Pons (tissue), 1 donor: ENCODE results near the gene CYP1A2.
A peak's percentile ranks its signal among the peaks of the same experiment; 100 is the strongest.
"Not testable (repeated sequence)": the region's sequence is repeated elsewhere in the genome, so short reads cannot be mapped to it uniquely, and the experiment has no call there.

ENCODE experiments used
- DNase-seq: peaks from one replicate; pipeline ENCODE4 v3.0.0-alpha.2; 2016; ENCODE audit warnings: low spot score

The CYP1A2 gene, protein sequence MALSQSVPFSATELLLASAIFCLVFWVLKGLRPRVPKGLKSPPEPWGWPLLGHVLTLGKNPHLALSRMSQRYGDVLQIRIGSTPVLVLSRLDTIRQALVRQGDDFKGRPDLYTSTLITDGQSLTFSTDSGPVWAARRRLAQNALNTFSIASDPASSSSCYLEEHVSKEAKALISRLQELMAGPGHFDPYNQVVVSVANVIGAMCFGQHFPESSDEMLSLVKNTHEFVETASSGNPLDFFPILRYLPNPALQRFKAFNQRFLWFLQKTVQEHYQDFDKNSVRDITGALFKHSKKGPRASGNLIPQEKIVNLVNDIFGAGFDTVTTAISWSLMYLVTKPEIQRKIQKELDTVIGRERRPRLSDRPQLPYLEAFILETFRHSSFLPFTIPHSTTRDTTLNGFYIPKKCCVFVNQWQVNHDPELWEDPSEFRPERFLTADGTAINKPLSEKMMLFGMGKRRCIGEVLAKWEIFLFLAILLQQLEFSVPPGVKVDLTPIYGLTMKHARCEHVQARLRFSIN

DNA sequence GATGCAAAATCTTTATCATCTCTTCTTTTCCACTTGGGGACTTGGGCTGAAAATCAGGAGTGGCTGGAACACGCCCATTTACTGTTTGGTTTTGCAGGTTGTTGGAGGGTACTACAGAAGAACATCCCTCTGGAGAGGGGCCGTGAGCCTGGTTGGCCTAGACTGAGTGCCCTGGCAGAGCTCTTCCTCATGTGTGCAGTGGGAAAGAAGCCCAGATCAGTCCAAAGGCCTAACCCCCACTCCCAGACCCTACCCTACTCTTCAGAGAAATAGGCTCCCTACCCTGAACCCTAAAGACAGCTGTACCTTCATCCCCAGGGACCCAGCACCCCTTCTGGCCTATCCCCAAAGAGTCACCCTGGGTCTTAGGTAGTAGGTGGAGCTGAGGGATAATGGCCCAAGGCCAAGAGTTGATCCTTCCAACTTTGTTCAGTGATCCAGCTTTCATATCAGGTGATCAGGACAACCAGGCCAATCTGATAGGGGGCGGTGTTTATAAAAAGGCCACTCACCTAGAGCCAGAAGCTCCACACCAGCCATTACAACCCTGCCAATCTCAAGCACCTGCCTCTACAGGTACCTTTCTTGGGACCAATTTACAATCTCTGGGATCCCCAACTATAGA is at the start of gene CYP1A2:
TSS of gene CYP1A2 (plus strand) at position 524 of the 625 bp plus-strand sequence. CDS start 894 bp downstream, outside the sequence.
- DNase-seq: no peak

DNA sequence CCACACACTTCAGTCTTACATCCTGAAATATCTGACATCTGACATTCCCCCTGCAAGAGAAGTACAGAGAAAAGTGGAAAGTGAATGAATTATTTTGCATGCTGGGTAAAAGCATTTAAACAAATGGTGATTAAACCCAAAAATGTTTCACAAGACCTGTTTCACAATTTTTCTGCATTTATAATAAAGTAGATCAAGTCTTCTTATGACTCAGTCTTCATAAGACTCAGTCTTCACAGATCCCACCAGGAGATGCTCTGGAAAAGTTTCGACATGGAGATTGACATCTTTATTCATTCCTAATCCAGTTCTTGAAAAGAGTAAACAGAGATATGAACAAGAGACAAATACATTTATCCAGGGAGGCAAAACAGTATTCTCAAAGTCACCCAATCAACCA is 39.6 kb upstream of the CYP1A2 start:
- no peak for DNase-seq

DNA sequence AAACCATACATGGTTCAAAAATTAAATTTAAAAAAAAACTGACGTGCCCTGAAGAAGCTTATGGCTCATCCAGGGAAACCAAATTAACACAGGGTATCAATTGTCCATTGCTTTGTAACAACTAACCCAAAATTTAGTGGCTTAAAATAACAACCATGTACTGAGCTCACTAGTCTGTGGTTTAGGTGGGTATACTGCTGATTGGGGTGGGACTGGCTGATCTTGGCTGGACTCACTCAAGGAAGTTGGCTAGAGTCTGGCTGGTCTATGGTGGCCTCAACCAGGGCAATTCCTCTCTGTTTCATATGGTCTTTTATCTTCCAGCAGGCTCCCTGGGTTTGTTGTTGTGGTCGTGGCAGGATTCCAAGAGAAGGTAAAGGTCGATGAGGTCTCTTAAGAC is 38.8 kb upstream of the CYP1A2 start:
- no peak for DNase-seq

DNA sequence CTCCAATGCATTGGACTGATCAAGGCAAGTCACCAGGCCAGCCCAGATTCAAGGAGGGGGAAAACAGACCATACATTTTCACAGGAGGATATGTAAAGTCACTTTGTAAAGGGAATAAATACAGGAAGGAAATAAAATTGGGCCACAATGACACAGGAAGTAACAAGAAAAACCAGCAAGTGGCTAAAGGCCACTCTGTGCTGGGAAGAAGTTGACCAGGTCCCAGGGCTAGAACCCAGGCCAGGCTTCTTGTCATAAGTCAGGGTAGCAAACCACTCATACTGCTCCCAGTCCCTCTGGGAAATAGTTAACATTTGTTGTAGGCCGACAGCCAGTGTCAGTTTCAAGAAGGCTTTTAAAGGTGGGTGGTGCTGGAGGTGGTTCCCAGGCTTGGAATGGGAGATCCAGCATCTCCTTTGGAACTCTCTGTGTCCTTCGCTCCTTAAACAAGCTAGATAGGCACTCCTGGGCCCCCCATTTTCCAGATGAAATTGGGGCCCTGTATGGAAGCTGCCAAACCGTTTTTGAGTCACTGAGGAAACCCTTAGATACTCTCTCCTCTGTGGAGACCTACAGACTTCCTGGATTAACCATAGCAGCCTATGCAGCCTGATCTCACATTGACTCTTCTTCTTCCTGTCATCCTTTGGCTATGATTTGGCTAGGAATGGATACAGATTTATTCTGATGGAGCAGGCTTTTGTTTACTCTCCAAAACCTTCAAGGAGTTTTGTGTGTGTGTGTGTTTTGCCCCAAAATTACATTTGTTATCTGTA is 38.1 kb upstream of the CYP1A2 start:
- no peak for DNase-seq

DNA sequence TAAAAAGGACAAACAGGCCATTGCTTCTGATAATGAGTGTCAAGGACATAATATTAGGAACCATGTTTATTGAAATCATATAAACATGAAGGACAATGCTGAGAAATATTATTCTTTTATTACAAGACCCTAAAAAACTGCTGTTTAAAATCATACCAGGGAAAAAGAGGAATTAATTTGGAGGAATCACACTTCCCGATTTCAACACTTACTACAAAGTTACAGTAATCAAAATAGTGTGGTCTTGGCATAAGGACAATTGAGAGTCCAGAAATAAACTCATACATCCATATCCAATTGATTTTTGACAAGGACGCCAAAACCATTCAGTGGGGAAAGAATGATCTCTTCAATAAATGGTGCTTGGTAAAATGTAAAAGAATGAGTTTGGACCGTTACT is 36.3 kb upstream of the CYP1A2 start:
- no peak for DNase-seq

DNA sequence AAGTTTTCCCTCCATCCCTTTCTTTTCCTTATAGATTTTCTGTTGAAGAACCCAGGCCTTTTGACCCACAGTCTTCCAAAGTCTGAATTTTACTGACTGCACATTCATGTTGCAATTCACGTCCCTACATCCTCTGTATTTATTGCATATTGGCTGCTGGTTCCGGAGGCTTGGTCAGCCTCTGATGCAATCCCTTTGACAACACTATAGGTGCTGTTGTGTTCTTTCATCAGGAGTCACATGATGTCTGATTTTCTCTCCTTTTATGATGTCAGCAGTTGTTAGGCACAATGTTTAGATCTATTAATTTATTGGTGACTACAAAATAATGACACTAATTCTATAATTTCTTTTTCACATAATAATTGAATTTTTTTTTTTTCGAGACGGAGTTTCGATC is 32.0 kb upstream of the CYP1A2 start:
- DNase-seq: no peak

DNA sequence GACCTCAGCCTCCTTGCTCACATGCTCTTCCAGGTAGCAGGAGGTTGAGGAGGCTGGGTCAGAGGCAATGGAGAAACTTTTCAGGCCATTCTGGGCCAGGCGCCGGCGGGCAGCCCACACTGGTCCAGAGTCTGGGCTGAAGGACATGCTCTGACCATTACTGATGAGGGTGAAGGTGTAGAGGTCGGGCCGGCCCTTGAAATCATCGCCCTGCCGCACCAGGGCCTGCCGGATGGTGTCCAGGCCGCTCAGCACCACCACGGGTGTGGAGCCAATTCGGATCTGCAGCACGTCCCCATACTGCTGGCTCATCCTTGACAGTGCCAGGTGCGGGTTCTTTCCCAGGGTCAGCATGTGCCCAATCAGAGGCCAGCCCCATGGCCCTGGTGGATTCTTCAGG is 26.1 kb upstream of the CYP1A2 start:
- no peak for DNase-seq

DNA sequence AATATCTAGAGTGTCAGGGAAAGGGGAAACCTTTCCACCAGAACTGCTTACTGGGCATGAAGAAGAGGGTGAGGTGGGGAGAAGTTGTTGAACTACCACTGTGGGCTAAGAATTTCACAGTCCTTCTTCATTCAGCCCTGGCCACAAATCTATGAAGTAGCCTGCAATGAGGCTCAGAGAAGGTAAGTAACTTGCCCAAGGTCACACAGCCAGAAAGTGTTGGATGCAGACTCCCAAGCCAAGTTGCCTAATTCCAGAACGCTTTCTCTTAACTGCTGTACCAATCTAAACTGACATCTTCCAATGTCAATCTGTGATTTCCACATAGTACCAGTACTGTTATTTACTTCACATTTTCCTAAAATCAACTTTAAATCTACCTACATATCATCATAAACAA is 25.5 kb upstream of the CYP1A2 start:
- no peak for DNase-seq

DNA sequence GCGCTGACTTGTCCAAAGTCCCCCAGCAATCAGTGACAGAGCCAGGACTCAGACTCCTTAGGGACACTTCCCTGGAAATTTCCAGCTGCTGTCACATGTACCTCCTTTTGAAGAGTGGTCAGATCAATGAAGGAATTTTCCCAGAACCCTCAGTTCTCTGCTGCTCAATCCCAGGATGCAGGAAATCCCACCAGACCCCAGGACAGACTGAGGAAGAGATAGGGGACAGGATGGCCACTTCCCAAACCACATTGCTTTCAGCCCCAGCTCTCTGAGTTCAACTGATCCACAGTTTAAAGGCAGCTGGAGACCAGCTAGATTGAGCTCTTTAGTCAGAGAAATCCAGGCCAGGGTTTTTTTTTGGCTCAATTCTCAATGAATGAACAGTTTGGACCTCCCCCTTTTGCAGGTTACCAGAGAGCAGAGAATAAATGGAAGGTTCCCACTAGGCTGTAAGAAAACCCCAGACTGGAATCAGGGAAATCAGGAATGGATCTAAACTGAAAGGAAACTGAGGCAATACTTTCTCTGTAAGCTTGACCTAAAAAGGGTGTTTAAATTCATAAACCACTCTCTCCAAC is 24.8 kb upstream of the CYP1A2 start:
- DNase-seq: peak; percentile 80

DNA sequence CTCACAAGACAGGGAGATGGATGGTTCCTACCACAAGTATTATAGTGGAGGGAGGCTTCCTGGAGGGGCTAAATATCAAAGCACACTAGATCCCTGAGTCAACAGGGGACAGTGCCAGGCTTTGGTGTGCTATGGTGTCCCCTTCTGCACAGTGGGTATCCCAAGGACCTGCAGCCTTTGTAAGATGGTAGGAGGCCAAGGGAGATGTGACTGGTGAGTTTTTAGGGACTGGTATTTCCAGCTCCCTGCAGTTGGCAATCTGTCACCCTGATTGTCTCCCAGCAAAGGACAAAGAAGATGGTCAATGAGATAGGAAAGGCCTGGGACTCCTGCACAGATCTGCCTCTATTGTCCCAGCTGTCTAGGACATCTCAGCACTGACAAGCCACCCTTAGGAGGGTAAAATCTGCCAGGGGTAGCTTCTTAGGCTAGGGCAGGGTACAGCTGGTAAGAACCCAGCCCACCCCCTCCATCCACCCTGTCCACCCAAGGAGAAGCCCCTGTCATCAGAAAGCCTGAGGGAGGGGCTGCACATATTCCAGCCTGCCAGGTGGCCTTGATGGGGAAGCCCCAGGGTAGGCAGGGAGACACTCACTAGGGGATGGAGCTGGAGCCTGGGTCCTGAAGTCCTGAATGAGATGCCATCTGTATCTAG is 23.9 kb upstream of the CYP1A2 start:
- DNase-seq: no peak

DNA sequence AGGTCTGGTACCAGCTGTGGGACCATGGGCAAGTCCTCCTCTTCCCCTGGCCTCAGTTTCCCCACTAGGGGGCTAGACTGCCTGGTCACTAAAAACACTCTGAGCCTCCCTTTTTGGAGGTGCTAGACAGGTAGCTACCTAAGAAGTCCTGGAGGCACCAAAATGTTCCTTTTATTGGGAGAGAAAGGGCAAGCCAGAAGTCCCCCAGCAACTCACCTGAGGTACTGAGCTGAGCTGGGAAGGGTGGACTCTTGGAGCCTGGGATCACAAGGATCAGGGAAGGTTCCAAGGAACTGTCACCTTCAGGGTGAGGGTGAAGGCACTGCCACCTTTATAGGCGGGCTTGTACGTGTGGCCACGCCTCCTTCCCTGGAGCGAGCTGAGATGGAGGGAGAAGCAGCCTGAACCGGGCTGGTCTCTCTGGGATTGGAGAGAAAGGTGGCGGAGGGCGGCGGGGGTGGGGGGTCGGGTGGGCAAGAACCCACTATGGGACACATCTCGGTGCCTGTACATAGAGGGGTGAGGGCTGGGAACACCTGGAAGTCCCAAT is 23.3 kb upstream of the CYP1A2 start, which contains the start of gene CYP1A1:
TSS of gene CYP1A1 (minus strand) at position 304 of the 550 bp plus-strand sequence. CDS start 2,431 bp downstream, outside the sequence.
- no peak for DNase-seq

DNA sequence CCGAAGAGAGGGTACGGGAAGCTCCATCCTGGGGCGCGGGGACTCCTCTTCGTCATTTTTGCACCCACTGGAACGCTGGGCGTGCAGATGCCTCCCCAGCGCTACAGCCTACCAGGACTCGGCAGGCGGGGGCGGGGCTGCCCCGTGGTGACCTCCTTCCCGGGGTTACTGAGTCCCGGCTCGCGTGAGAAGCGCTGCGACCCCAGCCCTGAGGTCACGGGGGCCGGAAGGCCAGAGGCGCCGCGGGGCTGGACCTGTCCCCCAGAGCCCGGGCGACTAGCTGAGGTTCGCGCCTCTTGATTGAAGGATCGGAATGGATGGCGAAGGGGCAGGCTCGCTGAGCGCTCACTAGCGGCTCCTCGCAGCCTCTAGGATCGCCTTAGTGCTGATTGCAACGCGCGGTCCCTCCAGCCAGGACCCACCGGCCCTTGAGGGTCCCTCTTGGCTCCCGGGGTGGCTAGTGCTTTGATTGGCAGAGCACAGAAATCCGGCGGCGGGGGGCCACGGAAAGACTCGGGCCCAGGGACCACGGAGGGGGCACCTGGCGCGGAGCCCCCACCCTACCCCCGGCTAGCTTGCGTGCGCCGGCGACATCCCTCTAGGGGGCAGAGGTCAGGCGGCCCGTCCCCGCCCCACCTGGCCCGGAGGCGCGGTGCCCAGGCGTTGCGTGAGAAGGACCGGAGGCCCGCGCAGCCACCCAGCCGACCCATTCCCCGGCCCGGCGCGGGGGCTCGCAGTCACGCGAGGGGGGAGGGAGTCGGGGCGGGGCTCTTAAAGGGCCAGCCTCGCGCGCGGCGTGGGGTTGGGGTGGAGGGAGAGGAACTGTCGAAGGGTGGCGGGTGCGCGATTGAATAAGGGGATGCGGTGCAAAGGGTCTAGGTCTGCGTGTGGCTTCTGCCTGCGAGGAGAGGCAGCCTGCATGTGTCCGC is 22.5 kb upstream of the CYP1A2 start:
- DNase-seq: no peak

DNA sequence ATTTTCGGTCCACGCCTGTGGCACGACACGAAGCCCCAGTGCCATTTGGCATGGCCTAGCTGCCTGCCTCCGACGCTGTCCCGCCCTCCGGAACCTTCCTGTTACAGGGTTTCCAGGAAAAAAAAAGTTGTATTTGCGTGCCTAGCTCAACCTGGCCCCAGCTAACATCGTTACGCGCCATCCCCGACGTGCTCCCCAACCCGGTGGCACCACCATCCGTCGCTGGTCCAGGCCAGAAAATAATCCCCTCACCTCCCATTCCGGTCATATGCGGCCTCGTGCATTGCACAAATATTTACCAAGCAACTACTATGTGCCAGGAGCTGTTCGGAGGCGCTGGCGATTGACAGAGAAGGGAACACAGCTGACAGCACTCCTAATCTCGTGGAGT is 21.9 kb upstream of the CYP1A2 start:
- DNase-seq: no peak

DNA sequence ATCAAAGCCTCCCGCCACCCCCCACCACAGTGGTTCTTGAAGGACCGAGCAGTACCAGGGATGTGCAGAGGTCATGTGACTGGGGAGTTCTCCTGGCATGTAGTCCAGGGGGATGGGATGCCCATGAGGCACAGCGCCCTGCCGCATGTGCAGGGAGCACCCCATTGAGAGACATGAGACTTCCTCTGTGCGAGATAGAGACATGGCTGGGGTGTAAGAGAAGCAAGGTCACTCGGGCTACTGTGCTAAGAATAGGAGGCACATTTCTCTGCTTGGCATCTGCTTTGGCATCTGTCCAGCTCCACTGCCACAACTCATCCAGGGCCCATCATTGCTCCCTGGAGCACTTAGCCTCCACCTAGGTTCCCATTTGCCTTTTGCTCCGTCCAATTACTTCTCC is 20.9 kb upstream of the CYP1A2 start:
- DNase-seq: no peak

DNA sequence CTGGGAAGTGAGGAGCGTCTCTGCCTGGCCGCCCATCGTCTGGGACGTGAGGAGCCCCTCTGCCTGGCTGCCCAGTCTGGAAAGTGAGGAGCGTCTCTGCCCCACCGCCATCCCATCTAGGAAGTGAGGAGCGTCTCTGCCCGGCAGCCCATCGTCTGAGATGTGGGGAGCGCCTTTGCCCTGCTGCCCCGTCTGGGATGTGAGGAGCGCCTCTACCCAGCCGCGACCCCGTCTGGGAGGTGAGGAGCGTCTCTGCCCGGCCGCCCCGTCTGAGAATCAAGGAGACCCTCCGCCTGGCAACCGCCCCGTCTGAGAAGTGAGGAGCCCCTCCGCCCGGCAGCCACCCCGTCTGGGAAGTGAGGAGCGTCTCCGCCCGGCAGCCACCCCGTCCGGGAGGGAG is 19.9 kb upstream of the CYP1A2 start:
- not testable (repeated sequence) for DNase-seq

DNA sequence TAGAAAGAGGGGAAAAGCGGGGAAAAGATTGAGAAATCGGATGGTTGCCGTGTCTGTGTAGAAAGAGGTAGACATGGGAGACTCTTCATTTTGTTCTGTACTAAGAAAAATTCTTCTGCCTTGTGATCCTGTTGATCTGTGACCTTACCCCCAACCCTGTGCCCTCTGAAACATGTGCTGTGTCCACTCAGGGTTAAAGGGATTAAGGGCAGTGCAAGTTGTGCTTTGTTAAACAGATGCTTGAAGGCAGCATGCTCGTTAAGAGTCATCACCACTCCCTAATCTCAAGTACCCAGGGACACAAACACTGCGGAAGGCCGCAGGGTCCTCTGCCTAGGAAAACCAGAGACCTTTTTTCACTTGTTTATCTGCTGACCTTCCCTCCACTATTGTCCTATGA is 19.3 kb upstream of the CYP1A2 start:
- DNase-seq: not testable (repeated sequence)

DNA sequence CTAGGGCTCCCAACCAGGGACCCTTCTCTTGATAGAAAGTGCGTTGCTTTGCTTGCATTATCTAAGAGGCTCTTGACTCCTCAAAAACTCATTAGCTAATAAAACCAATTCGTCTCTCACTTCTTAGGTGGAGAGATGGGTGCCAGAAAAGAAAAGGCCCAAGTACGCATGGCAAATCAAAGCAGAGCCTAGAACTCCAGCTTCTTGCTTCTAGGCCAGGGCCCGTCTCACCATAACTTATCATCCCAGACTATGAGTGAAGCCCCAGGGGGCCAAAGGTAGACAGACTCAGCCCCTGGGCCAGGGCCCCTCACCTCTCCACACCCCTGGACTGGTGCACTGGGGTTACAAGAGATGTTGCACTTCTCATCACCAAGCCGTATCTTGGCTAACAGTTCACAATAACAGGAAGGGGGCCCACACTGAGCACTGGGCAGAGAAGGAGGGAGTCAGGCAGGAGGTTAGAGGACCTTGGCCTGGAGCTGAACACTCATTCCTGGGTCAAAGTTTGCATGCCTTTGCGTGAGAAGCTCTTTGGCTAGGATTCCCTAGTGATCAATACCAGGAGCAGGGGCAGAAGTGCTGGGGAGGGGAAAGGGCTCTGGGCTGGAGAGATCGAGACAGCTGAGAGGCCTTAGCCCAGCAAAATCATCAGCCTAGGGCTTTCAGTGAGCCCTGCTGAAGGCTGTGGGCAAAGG is 17.9 kb upstream of the CYP1A2 start:
- DNase-seq: no peak

DNA sequence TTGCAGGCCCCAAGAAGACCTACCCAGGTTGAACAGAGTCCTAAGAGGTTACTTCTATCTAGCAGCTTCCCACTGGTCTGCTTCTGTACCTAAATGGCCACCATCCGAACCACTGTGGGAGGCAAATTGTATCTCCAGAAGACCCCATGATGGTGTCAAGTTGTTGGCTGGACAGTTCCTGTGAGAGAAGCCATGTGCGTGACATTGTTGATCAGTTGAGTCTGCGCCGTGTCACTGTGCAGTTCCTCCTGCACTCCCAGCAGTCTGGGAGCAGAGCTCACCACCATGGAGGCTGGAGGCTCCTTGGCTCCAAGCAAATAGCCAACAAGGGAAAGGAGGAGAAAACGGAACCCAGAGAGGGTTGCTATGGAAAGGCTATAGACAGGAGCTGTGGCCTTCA is 15.8 kb upstream of the CYP1A2 start:
- DNase-seq: no peak

DNA sequence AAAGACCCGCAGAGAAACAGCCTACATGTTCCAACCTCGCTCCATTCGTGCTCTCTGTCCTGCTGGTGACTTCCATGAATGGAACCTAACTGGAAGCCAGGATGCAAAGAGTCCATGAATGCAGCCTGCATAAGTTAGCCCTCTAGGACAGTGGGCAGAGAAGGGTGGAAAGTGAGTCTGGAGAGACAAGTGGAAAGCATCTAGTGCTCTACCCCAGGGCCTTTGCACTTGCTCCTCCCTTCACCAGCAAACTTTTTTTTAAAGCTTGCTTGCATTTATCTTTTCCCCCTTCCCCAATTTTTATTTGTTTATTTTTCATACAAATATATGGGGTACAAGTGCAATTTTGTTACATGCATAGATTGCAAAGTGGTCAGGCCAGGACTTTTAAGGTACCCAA is 15.4 kb upstream of the CYP1A2 start:
- DNase-seq: no peak

DNA sequence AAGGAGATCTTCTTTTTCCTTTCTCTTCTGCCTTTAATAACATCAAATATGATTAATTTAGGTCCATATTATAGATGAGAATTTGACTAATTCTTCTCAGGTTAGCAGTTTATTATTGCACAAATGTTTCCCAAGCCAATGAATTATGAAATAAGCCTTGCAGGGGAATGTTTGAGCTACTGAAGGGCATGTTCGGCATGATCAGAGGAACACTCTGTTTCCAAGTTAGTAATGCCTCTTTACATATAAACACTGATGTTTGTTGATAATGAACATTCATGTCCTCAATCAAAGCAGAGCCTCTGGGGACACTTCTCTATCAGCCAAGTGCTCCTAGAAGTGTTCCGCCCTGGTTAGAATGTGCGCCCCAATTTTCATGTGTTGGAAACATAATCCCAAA is 13.3 kb upstream of the CYP1A2 start:
- no peak for DNase-seq
